IMR-90 (cell line): ENCODE results near the gene BCKDK. TPM values are rescaled to one million over a fixed set of nuclear protein-coding genes. Genes with fewer than 3 reads are reported as not detected.
"Not testable (repeated sequence)": the region's sequence is repeated elsewhere in the genome, so short reads cannot be mapped to it uniquely, and the experiment has no call there.

ENCODE experiments used
- ATAC-seq: fragments of 200-7000 bp; cut with Tn5 transposase; 2 replicates; pipeline ENCODE4 v1.9.1; 2020; ENCODE audit warnings: low read depth, mild to moderate bottlenecking, moderate library complexity
- BruUV-seq: library from RNA; stranded (reverse); fragments of 400-500 nt; replicated peaks from 2 replicates; lab custom pipeline; 2021; lab: Mats Ljungman, UMichigan
- CTCF ChIA-PET: fragments of 300-600 bp; formaldehyde crosslinking; extraction: SDS; loops from one replicate; lab custom pipeline; 2021; ENCODE audit warnings: antibody characterized with exemption; lab: Yijun Ruan, JAX
- POLR2A ChIA-PET: fragments of 300-600 bp; sonication (Branson Sonifier 250); formaldehyde crosslinking; loops from one replicate; lab custom pipeline; 2022; ENCODE audit warnings: antibody characterized with exemption; ENCODE audit not compliant: unreplicated experiment; lab: Charles Lee
- DNase-seq: peaks from one replicate; pipeline ENCODE4 v3.0.0; 2013
- H2AFZ ChIP-seq: replicated peaks from 2 replicates; pipeline ENCODE3; 2013; ENCODE audit warnings: low read length, mild to moderate bottlenecking; ENCODE audit not compliant: poor library complexity
- H2AK5ac ChIP-seq: 2 replicates; pipeline ENCODE4 v1.6.1; 2013; ENCODE audit warnings: low read depth, low read length, inconsistent platforms
- H2AK9ac ChIP-seq: replicated peaks from 2 replicates; pipeline ENCODE3; 2013; ENCODE audit warnings: mild to moderate bottlenecking, low read depth, low read length, moderate library complexity; ENCODE audit not compliant: poor library complexity
- H2BK120ac ChIP-seq: 2 replicates; pipeline ENCODE4 v1.6.1; 2013; ENCODE audit warnings: low read depth, low read length, inconsistent platforms
- H2BK15ac ChIP-seq: 3 replicates; pipeline ENCODE4 v1.6.1; 2013; ENCODE audit warnings: low read depth, low read length, inconsistent platforms
- H2BK20ac ChIP-seq: 2 replicates; pipeline ENCODE4 v1.6.1; 2013; ENCODE audit warnings: low read depth, mild to moderate bottlenecking, inconsistent platforms, low read length, moderate library complexity
- H2BK5ac ChIP-seq: 2 replicates; pipeline ENCODE4 v1.6.1; 2013; ENCODE audit warnings: mild to moderate bottlenecking, low read depth, low read length, inconsistent platforms; ENCODE audit not compliant: poor library complexity, severe bottlenecking
- H3K14ac ChIP-seq: replicated peaks from 2 replicates; pipeline ENCODE4 v1.6.1; 2013; ENCODE audit warnings: low read depth, low read length, inconsistent platforms
- H3K18ac ChIP-seq: 2 replicates; pipeline ENCODE4 v1.6.1; 2013; ENCODE audit warnings: low read depth, low read length, control low read depth
- H3K23ac ChIP-seq: 2 replicates; pipeline ENCODE4 v1.6.1; 2013; ENCODE audit warnings: low read depth, low read length, inconsistent platforms
- H3K27ac ChIP-seq: 2 replicates; pipeline ENCODE4 v1.5.1; 2013; ENCODE audit warnings: mild to moderate bottlenecking, control low read depth, low read length; ENCODE audit not compliant: insufficient read depth
- H3K27me3 ChIP-seq: 2 replicates; pipeline ENCODE4 v1.6.1; 2013; ENCODE audit warnings: low read length; ENCODE audit not compliant: control insufficient read depth, insufficient read depth
- H3K36me3 ChIP-seq: 2 replicates; pipeline ENCODE4 v1.6.1; 2013; ENCODE audit warnings: low read length, mixed read lengths; ENCODE audit not compliant: control insufficient read depth, insufficient read depth
- H3K4ac ChIP-seq: 2 replicates; pipeline ENCODE4 v1.6.1; 2013; ENCODE audit warnings: low read depth, low read length, inconsistent platforms
- H3K4me1 ChIP-seq: 2 replicates; pipeline ENCODE4 v1.6.1; 2013; ENCODE audit warnings: low read length, mixed read lengths; ENCODE audit not compliant: control insufficient read depth, insufficient read depth
- H3K4me2 ChIP-seq: 2 replicates; pipeline ENCODE4 v1.6.1; 2013; ENCODE audit warnings: low read depth, mild to moderate bottlenecking, control low read depth, low read length, moderate library complexity
- H3K4me3 ChIP-seq: 2 replicates; pipeline ENCODE4 v1.5.1; 2013; ENCODE audit warnings: low read depth, mild to moderate bottlenecking, control low read depth, low read length, moderate library complexity; ENCODE audit not compliant: insufficient read depth
- H3K56ac ChIP-seq: 2 replicates; pipeline ENCODE4 v1.6.1; 2013; ENCODE audit warnings: low read length, inconsistent platforms; ENCODE audit not compliant: insufficient read depth; ENCODE audit errors: extremely low read depth
- H3K79me1 ChIP-seq, 2 experiments: 2 replicates each; pipeline ENCODE4 v1.6.1; 2013; ENCODE audit warnings: low read length in 2 of 2, inconsistent platforms in 1 of 2, low read depth in 1 of 2
- H3K9ac ChIP-seq: 2 replicates; pipeline ENCODE4 v1.6.1; 2013; ENCODE audit warnings: low read depth, low read length, control low read depth
- H3K9me1 ChIP-seq: 2 replicates; pipeline ENCODE4 v1.6.1; 2013; ENCODE audit warnings: low read length, inconsistent platforms; ENCODE audit not compliant: insufficient read depth
- H3K9me3 ChIP-seq: 2 replicates; pipeline ENCODE4 v1.6.1; 2013; ENCODE audit warnings: low read length; ENCODE audit not compliant: control insufficient read depth, insufficient read depth
- H4K20me1 ChIP-seq: 2 replicates; pipeline ENCODE4 v1.6.1; 2013; ENCODE audit warnings: low read length, inconsistent platforms; ENCODE audit not compliant: insufficient read depth
- H4K5ac ChIP-seq: 2 replicates; pipeline ENCODE4 v1.6.1; 2013; ENCODE audit warnings: mild to moderate bottlenecking, low read depth, low read length, control low read depth
- H4K8ac ChIP-seq, 2 experiments: 2 replicates each; pipeline ENCODE4 v1.6.1; 2013; ENCODE audit warnings: low read depth in 2 of 2, low read length in 2 of 2, control low read depth in 1 of 2, inconsistent platforms in 1 of 2
- H4K91ac ChIP-seq: 2 replicates; pipeline ENCODE4 v1.6.1; 2013; ENCODE audit warnings: low read depth, low read length, inconsistent platforms; ENCODE audit not compliant: insufficient read depth
- MAFK ChIP-seq: IDR thresholded peaks from 2 replicates; pipeline ENCODE4 v1.6.1; 2012; ENCODE audit warnings: low read depth, low read length, improper control_type of control experiment
- WGBS, 2 experiments: methylation state at CpG; one replicate each; pipeline versions ENCODE4 v1.1.5 to v1.1.7; 2013; ENCODE audit warnings: missing lambda C conversion rate in 2 of 2; ENCODE audit not compliant: insufficient read length in 1 of 2; ENCODE audit errors: extremely low coverage in 2 of 2; 5-methylcytosine and 5-hydroxymethylcytosine counted together
- dilution Hi-C: fragments of 300-500 bp; cut with HindIII; formaldehyde crosslinking; loops from one replicate; pipeline ENCODE4 v1.14.3; 2018; ENCODE audit warnings: low sequenced_read_pairs; ENCODE audit not compliant: unreplicated experiment
- in situ Hi-C: fragments of 300-500 bp; cut with MboI; formaldehyde crosslinking; loops from 3 replicates; pipeline ENCODE4 v1.14.3; 2019; ENCODE audit warnings: low sequenced_read_pairs, inconsistent platforms, mixed read lengths
- intact Hi-C: fragments of 100-400 bp; cut with micrococcal nuclease; formaldehyde crosslinking; loops from 2 replicates; pipeline ENCODE4 v1.10.0; 2022
- polyA plus RNA-seq, 3 experiments: library from polyadenylated mRNA; depleted of rRNA; stranded (reverse); fragments of >200 nt; gene quantifications; 2 replicates each; pipeline ENCODE4 v1.2.3, GENCODE V29; 2012; ENCODE audit warnings: low replicate concordance in 1 of 3
- total RNA-seq: library from RNA; depleted of rRNA; stranded (reverse); fragments of >200 nt; gene quantifications from 2 replicates; pipeline ENCODE4 v1.2.3, GENCODE V29; 2012
- TF ChIP-seq, protein P1 (sequence below): conservative IDR thresholded peaks from 2 replicates; pipeline ENCODE4 v1.5.1; 2012; ENCODE audit warnings: mild to moderate bottlenecking, low read depth, low read length, improper control_type of control experiment

Gene BCKDK
- total and polyA plus RNA-seq, 2 of the 4 experiments (the other 2 are of a cell fraction) = 26.0 to 79.3 TPM

GRCh38 chr16:31138621-31139578, 30.7 kb downstream of the BCKDK start (continued):
- TF ChIP-seq, protein P1, sequence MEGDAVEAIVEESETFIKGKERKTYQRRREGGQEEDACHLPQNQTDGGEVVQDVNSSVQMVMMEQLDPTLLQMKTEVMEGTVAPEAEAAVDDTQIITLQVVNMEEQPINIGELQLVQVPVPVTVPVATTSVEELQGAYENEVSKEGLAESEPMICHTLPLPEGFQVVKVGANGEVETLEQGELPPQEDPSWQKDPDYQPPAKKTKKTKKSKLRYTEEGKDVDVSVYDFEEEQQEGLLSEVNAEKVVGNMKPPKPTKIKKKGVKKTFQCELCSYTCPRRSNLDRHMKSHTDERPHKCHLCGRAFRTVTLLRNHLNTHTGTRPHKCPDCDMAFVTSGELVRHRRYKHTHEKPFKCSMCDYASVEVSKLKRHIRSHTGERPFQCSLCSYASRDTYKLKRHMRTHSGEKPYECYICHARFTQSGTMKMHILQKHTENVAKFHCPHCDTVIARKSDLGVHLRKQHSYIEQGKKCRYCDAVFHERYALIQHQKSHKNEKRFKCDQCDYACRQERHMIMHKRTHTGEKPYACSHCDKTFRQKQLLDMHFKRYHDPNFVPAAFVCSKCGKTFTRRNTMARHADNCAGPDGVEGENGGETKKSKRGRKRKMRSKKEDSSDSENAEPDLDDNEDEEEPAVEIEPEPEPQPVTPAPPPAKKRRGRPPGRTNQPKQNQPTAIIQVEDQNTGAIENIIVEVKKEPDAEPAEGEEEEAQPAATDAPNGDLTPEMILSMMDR = no peak
- no peak for TF ChIP-seq MAFK

- H3K4me3 ChIP-seq, H3K27ac ChIP-seq, in situ Hi-C loops: not testable (repeated sequence)
These were observed 32.9 kb downstream of the BCKDK start for GRCh38 chr16:31141071-31141469.

More at GRCh38 chr16:31141071-31141469, 32.9 kb downstream of the BCKDK start:
- H2BK15ac ChIP-seq, POLR2A ChIA-PET, H2BK120ac ChIP-seq, H3K36me3 ChIP-seq, H3K18ac ChIP-seq, ATAC-seq, dilution Hi-C loops, H3K27me3 ChIP-seq, H3K56ac ChIP-seq, DNase-seq, H3K9me1 ChIP-seq, H3K79me1 ChIP-seq, H3K23ac ChIP-seq, H3K9ac ChIP-seq, BruUV-seq, H2BK20ac ChIP-seq, CTCF ChIA-PET, H4K20me1 ChIP-seq, H3K9me3 ChIP-seq, intact Hi-C loops: not testable (repeated sequence)
- Histone ChIP-seq H3K4me2 (0 out of 2 replicates have a peak overlapping the region, but pooled peaks have one; percentile 87), H4K5ac (peak overlapping the region; percentile 8; the same call in 1 of the 2 replicates), H2AK9ac (peak overlapping the region; percentile 80), H3K4ac (peak overlapping the region; percentile 80; the same call in 1 of the 2 replicates), H3K14ac (0 out of 2 replicates have a peak overlapping the region, but pooled peaks have one; percentile 1), H4K91ac (peak overlapping the region; percentile 52; the same call in 1 of the 2 replicates), H2AFZ (peak overlapping the region; percentile 86), H2AK5ac (peak overlapping the region; percentile 86), H4K8ac (peak overlapping the region; percentile 48 to 93; a peak in 2 of 4 replicates), H3K4me1 (peaks cover 16% of the 10 kb centered on the region), H2BK5ac (peak overlapping the region; percentile 79)
- no CpG with 5 or more reads among the region's 9 CpGs for WGBS, 2 experiments
